Measurements from ENCODE around the gene VAV1.

GRCh38 chr19:6736169-6736916 is 36.2 kb upstream of the VAV1 start:
- peak; percentile 38 for TF ChIP-seq POLR2A (IDR thresholded peaks at IDR 0.05; ENCODE audit: extremely low read depth, insufficient read length)
- TF ChIP-seq CTCF (IDR thresholded peaks at IDR 0.05; ENCODE audit: low read depth, low read length): peak; percentile 45
- peak; percentile 45; the same call in 1 of the 2 replicates for TF ChIP-seq MYC (IDR thresholded peaks at IDR 0.05; ENCODE audit: low read depth, low read length)
- TF ChIP-seq, protein P1, sequence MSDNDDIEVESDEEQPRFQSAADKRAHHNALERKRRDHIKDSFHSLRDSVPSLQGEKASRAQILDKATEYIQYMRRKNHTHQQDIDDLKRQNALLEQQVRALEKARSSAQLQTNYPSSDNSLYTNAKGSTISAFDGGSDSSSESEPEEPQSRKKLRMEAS (IDR thresholded peaks at IDR 0.05; ENCODE audit: low read depth, low read length): peak; percentile 47; the same call in 1 of the 2 replicates
